ENCODE data around the gene MST1. TPM values are rescaled to one million over a fixed set of nuclear protein-coding genes. Genes with fewer than 3 reads are reported as not detected.

Gene MST1
- total RNA-seq, 1 donor: 2.9 TPM

GRCh38 chr3:49652903-49653415, 36.3 kb downstream of the MST1 start:
- no peak for DNase-seq (ENCODE audit: low read depth)

GRCh38 chr3:49652218-49652902, 36.9 kb downstream of the MST1 start:
- no peak for TF ChIP-seq CTCF (IDR thresholded peaks at IDR 0.05; ENCODE audit: insufficient read depth, low read length)
- H3K4me3 ChIP-seq (ENCODE audit: low read depth, low read length): no peak overlapping the region
- no peak for DNase-seq (ENCODE audit: low read depth)

More at GRCh38 chr3:49652903-49653415, 36.3 kb downstream of the MST1 start:
- H3K4me3 ChIP-seq (ENCODE audit: low read depth, low read length): no peak overlapping the region
- no peak for TF ChIP-seq CTCF (IDR thresholded peaks at IDR 0.05; ENCODE audit: insufficient read depth, low read length)

- no peak overlapping the region for H3K4me3 ChIP-seq (ENCODE audit: low read depth, low read length)
- TF ChIP-seq CTCF (IDR thresholded peaks at IDR 0.05; ENCODE audit: insufficient read depth, low read length): no peak
- no peak for DNase-seq (ENCODE audit: low read depth)
Observed at GRCh38 chr3:49650637-49651036, 38.6 kb downstream of the MST1 start.

- no peak for DNase-seq (ENCODE audit: low read depth)
- no peak for TF ChIP-seq CTCF (IDR thresholded peaks at IDR 0.05; ENCODE audit: insufficient read depth, low read length)
- no peak overlapping the region for H3K4me3 ChIP-seq (ENCODE audit: low read depth, low read length)
Observed at GRCh38 chr3:49650177-49650576, 39.1 kb downstream of the MST1 start.

GRCh38 chr3:49649576-49649975, 39.7 kb downstream of the MST1 start:
- no peak for DNase-seq (ENCODE audit: low read depth)
- no peak for TF ChIP-seq CTCF (IDR thresholded peaks at IDR 0.05; ENCODE audit: insufficient read depth, low read length)
- no peak overlapping the region for H3K4me3 ChIP-seq (ENCODE audit: low read depth, low read length)

GRCh38 chr3:49648354-49649019, 40.8 kb downstream of the MST1 start:
- DNase-seq (ENCODE audit: low read depth): no peak
- no peak overlapping the region for H3K4me3 ChIP-seq (ENCODE audit: low read depth, low read length)
- TF ChIP-seq CTCF (IDR thresholded peaks at IDR 0.05; ENCODE audit: insufficient read depth, low read length): no peak
